ENCODE measurements around the gene KCTD2.
A peak's percentile ranks its signal among the peaks of the same experiment; 100 is the strongest.

KCTD2 gene

DNA sequence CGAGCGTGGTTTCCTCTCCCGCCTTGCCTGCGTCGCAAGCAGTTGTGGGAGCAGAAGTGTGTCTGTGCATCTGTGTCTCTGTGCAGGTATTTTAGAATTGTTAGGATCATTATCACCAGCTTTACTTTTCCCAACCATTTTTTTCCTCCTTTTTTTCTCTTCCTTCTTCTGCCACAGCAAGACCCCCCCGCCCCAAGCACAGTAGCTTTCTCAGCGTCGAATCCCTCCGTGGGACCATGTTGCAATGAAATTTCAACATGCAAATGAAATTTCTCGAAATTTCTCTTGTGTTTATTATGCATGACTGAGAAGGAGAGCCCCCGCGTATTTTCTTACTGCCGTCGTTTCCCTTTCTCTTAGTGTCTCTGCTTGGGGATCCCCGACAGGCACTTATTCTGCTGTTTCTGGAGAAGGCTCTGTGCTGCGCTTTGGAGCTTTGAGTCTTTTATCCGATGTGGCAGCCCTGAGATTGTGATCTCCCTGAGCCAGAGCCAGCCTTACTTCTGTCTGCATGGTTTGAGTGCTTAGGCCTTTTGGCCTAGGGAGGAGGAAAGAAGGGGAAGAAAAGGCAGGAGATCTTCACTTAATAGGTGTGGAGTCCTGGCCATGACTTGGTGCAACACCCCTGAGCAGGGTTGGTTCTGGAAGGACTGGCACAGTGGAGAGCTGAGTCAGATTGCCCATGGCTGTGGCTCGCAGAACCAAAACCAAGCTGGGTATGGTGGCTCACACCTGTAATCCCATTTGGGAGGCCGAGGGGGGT lies 67.7 kb downstream of the KCTD2 start:
- Histone ChIP-seq H3K9ac (no peak overlapping the region), H3K4me1 (peaks cover 3% of the 10 kb centered on the region), H3K79me2 (peaks cover 11% of the 10 kb centered on the region), H3K27ac (no peak overlapping the region), H3K36me3 (ENCODE audit: control insufficient read depth, insufficient read depth, low read length) (no peaks in the 10 kb centered on the region), H3K9me3 (ENCODE audit: control insufficient read depth, low read length) (no peaks in the 10 kb centered on the region), H3K27me3 (ENCODE audit: control insufficient read depth, insufficient read depth, low read length) (no peaks in the 10 kb centered on the region), H3K4me2 (ENCODE audit: low read length) (peak overlapping the region; percentile 87), H2AFZ (peak overlapping the region; percentile 73), H3K4me3 (ENCODE audit: low read depth, low read length) (peak overlapping the region; percentile 44)
- TF ChIP-seq, protein P1, sequence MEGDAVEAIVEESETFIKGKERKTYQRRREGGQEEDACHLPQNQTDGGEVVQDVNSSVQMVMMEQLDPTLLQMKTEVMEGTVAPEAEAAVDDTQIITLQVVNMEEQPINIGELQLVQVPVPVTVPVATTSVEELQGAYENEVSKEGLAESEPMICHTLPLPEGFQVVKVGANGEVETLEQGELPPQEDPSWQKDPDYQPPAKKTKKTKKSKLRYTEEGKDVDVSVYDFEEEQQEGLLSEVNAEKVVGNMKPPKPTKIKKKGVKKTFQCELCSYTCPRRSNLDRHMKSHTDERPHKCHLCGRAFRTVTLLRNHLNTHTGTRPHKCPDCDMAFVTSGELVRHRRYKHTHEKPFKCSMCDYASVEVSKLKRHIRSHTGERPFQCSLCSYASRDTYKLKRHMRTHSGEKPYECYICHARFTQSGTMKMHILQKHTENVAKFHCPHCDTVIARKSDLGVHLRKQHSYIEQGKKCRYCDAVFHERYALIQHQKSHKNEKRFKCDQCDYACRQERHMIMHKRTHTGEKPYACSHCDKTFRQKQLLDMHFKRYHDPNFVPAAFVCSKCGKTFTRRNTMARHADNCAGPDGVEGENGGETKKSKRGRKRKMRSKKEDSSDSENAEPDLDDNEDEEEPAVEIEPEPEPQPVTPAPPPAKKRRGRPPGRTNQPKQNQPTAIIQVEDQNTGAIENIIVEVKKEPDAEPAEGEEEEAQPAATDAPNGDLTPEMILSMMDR (IDR thresholded peaks at IDR 0.05) = no peak
